Activated naive CD4-positive, alpha-beta T cell treated with anti-CD3 and anti-CD28 coated beads, Interleukin-2, amount 50 U/mL, for 16 hours (primary cell): ENCODE data around the gene ZFAND3.

Experiments
- DNase-seq: peaks from one replicate; pipeline ENCODE4 v3.0.0-alpha.2; 2020

Gene ZFAND3

GRCh38 chr6:38055203-38055589 lies 235.7 kb downstream of the ZFAND3 start:
- DNase-seq, result no peak

GRCh38 chr6:38056361-38056760 lies 236.8 kb downstream of the ZFAND3 start:
- no peak for DNase-seq

- DNase-seq, result peak; percentile 78
Measured at GRCh38 chr6:38057994-38058393, 238.5 kb downstream of the ZFAND3 start.

GRCh38 chr6:38062066-38062465 lies 242.5 kb downstream of the ZFAND3 start:
- no peak for DNase-seq

- no peak for DNase-seq
Measured at GRCh38 chr6:38063973-38064372, 244.4 kb downstream of the ZFAND3 start.

GRCh38 chr6:38064431-38064830 lies 244.9 kb downstream of the ZFAND3 start:
- DNase-seq, result no peak

GRCh38 chr6:38065734-38066305 lies 246.3 kb downstream of the ZFAND3 start:
- no peak for DNase-seq

- DNase-seq, result no peak
Measured at GRCh38 chr6:38067263-38067980, 247.9 kb downstream of the ZFAND3 start.

- no peak for DNase-seq
Measured at GRCh38 chr6:38068854-38069590, 249.5 kb downstream of the ZFAND3 start.

- no peak for DNase-seq
Measured at GRCh38 chr6:38077488-38078030, 258.0 kb downstream of the ZFAND3 start.

- no peak for DNase-seq
Measured at GRCh38 chr6:38078671-38079070, 259.1 kb downstream of the ZFAND3 start.

GRCh38 chr6:38079107-38079506 lies 259.6 kb downstream of the ZFAND3 start:
- no peak for DNase-seq

- DNase-seq, result no peak
Measured at GRCh38 chr6:38079537-38079936, 260.0 kb downstream of the ZFAND3 start.

GRCh38 chr6:38080360-38080759 lies 260.8 kb downstream of the ZFAND3 start:
- no peak for DNase-seq

GRCh38 chr6:38080889-38081288 lies 261.4 kb downstream of the ZFAND3 start:
- no peak for DNase-seq

GRCh38 chr6:38085031-38085430 lies 265.5 kb downstream of the ZFAND3 start:
- DNase-seq, result no peak

- DNase-seq, result no peak
Measured at GRCh38 chr6:38086346-38086745, 266.8 kb downstream of the ZFAND3 start.

GRCh38 chr6:38088010-38088409 lies 268.5 kb downstream of the ZFAND3 start:
- no peak for DNase-seq

GRCh38 chr6:38088829-38089228 lies 269.3 kb downstream of the ZFAND3 start:
- no peak for DNase-seq

GRCh38 chr6:38091613-38092012 lies 272.1 kb downstream of the ZFAND3 start:
- DNase-seq, result no peak

GRCh38 chr6:38092465-38092864 lies 272.9 kb downstream of the ZFAND3 start:
- DNase-seq, result no peak

- no peak for DNase-seq
Measured at GRCh38 chr6:38092964-38093363, 273.4 kb downstream of the ZFAND3 start.

- no peak for DNase-seq
Measured at GRCh38 chr6:38095054-38095453, 275.5 kb downstream of the ZFAND3 start.

GRCh38 chr6:38099221-38099620 lies 279.7 kb downstream of the ZFAND3 start:
- DNase-seq, result no peak
